ENCODE measurements around the gene ZNF175. TPM values are rescaled to one million over a fixed set of nuclear protein-coding genes. Genes with fewer than 3 reads are reported as not detected.

ZNF175 gene
- total and polyA plus RNA-seq, 9 of the 15 experiments (the other 6 are each of a cell fraction or from before 2014, with no cell fraction given): 3.7 to 37.9 (median 14.0) TPM

DNA sequence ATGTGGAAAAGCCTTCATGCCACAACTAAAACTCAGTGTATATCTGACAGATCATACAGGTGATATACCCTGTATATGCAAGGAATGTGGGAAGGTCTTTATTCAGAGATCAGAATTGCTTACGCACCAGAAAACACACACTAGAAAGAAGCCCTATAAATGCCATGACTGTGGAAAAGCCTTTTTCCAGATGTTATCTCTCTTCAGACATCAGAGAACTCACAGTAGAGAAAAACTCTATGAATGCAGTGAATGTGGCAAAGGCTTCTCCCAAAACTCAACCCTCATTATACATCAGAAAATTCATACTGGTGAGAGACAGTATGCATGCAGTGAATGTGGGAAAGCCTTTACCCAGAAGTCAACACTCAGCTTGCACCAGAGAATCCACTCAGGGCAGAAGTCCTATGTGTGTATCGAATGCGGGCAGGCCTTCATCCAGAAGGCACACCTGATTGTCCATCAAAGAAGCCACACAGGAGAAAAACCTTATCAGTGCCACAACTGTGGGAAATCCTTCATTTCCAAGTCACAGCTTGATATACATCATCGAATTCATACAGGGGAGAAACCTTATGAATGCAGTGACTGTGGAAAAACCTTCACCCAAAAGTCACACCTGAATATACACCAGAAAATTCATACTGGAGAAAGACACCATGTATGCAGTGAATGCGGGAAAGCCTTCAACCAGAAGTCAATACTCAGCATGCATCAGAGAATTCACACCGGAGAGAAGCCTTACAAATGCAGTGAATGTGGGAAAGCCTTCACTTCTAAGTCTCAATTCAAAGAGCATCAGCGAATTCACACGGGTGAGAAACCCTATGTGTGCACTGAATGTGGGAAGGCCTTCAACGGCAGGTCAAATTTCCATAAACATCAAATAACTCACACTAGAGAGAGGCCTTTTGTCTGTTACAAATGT, 16.4 kb downstream of the ZNF175 start (continued):
- TF ChIP-seq, protein P1, sequence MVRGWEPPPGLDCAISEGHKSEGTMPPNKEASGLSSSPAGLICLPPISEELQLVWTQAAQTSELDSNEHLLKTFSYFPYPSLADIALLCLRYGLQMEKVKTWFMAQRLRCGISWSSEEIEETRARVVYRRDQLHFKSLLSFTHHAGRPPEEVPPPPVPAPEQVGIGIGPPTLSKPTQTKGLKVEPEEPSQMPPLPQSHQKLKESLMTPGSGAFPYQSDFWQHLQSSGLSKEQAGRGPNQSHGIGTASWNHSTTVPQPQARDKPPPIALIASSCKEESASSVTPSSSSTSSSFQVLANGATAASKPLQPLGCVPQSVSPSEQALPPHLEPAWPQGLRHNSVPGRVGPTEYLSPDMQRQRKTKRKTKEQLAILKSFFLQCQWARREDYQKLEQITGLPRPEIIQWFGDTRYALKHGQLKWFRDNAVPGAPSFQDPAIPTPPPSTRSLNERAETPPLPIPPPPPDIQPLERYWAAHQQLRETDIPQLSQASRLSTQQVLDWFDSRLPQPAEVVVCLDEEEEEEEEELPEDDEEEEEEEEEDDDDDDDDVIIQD (CRISPR knock-in tag; IDR thresholded peaks at IDR 0.05): no peak
- TF ChIP-seq ZC3H11A (IDR thresholded peaks at IDR 0.05; ENCODE audit: low read depth, low read length): no peak
- peak; percentile 83 for TF ChIP-seq ZNF239 (CRISPR knock-in tag; IDR thresholded peaks at IDR 0.05)
- no peak for TF ChIP-seq SRSF7 (optimal IDR thresholded peaks at IDR 0.05; ENCODE audit: low read depth, low read length)
- TF ChIP-seq NFRKB (IDR thresholded peaks at IDR 0.05; ENCODE audit: low read depth): 0 out of 2 replicates have a peak, but pooled peaks have one; percentile 41
- no peak for TF ChIP-seq ZNF217 (CRISPR knock-in tag; IDR thresholded peaks at IDR 0.05)
- no peak for TF ChIP-seq TGIF2 (CRISPR knock-in tag; IDR thresholded peaks at IDR 0.05)
- TF ChIP-seq POLR2H (tag; IDR thresholded peaks at IDR 0.05; ENCODE audit: low read depth): no peak
- TF ChIP-seq CBX5 (IDR thresholded peaks at IDR 0.05; ENCODE audit: borderline replicate concordance, low read depth): peak; percentile 43; the same call in 1 of the 2 replicates
- 0 out of 2 replicates have a peak, but pooled peaks have one; percentile 19 for TF ChIP-seq CBX1 (IDR thresholded peaks at IDR 0.05; ENCODE audit: low read depth)
- peak; percentile 43; the same call in 1 of the 2 replicates for TF ChIP-seq ZEB2 (IDR thresholded peaks at IDR 0.05)
- peak; percentile 31; the same call in 1 of the 2 replicates for TF ChIP-seq GTF2F1 (IDR thresholded peaks at IDR 0.05; ENCODE audit: low read depth, low read length)
- peak; percentile 90 for TF ChIP-seq ZNF274 (IDR thresholded peaks at IDR 0.05; ENCODE audit: borderline replicate concordance, low read depth, low read length)
- TF ChIP-seq, protein P2, sequence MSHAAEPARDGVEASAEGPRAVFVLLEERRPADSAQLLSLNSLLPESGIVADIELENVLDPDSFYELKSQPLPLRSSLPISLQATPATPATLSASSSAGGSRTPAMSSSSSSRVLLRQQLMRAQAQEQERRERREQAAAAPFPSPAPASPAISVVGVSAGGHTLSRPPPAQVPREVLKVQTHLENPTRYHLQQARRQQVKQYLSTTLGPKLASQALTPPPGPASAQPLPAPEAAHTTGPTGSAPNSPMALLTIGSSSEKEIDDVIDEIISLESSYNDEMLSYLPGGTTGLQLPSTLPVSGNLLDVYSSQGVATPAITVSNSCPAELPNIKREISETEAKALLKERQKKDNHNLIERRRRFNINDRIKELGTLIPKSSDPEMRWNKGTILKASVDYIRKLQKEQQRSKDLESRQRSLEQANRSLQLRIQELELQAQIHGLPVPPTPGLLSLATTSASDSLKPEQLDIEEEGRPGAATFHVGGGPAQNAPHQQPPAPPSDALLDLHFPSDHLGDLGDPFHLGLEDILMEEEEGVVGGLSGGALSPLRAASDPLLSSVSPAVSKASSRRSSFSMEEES (CRISPR knock-in tag; IDR thresholded peaks at IDR 0.05): no peak
- TF ChIP-seq XRCC3 (IDR thresholded peaks at IDR 0.05): peak; percentile 50; the same call in 1 of the 2 replicates
- peak; percentile 33; the same call in 1 of the 2 replicates for TF ChIP-seq MTA3 (IDR thresholded peaks at IDR 0.05; ENCODE audit: borderline replicate concordance)
- TF ChIP-seq, protein P3, sequence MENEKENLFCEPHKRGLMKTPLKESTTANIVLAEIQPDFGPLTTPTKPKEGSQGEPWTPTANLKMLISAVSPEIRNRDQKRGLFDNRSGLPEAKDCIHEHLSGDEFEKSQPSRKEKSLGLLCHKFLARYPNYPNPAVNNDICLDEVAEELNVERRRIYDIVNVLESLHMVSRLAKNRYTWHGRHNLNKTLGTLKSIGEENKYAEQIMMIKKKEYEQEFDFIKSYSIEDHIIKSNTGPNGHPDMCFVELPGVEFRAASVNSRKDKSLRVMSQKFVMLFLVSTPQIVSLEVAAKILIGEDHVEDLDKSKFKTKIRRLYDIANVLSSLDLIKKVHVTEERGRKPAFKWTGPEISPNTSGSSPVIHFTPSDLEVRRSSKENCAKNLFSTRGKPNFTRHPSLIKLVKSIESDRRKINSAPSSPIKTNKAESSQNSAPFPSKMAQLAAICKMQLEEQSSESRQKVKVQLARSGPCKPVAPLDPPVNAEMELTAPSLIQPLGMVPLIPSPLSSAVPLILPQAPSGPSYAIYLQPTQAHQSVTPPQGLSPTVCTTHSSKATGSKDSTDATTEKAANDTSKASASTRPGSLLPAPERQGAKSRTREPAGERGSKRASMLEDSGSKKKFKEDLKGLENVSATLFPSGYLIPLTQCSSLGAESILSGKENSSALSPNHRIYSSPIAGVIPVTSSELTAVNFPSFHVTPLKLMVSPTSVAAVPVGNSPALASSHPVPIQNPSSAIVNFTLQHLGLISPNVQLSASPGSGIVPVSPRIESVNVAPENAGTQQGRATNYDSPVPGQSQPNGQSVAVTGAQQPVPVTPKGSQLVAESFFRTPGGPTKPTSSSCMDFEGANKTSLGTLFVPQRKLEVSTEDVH (IDR thresholded peaks at IDR 0.05; ENCODE audit: low read depth, partially characterized antibody): peak; percentile 15

All from K562 (cell line).